HCT116 (cell line): ENCODE results near the gene APPBP2. TPM values are rescaled to one million over a fixed set of nuclear protein-coding genes. Genes with fewer than 3 reads are reported as not detected.
A peak's percentile ranks its signal among the peaks of the same experiment; 100 is the strongest.

Experiments
- ATAC-seq: fragments of 200-7000 bp; cut with Tn5 transposase; 2 replicates; pipeline ENCODE4 v1.9.1; 2020; ENCODE audit warnings: mild to moderate bottlenecking, moderate library complexity
- BruUV-seq: library from RNA; stranded (reverse); fragments of 400-500 nt; replicated peaks from 2 replicates; lab custom pipeline; 2021; lab: Mats Ljungman, UMichigan
- CTCF ChIA-PET: fragments of 300-600 bp; sonication (Branson Sonifier 250); formaldehyde crosslinking; loops from one replicate; lab custom pipeline; 2021; ENCODE audit warnings: antibody characterized with exemption; lab: Charles Lee
- POLR2A ChIA-PET: fragments of 300-600, 350-600 bp; sonication (Branson Sonifier 250); formaldehyde crosslinking; loops from one replicate; lab custom pipeline; 2021; ENCODE audit warnings: antibody characterized with exemption; lab: Charles Lee
- RAD21 ChIA-PET, 2 experiments: fragments of 300-600 bp; sonication (Branson Sonifier 250); formaldehyde crosslinking; loops; one replicate each; lab custom pipeline; 2023; ENCODE audit warnings: low total read pairs in 2 of 2; ENCODE audit not compliant: uncharacterized antibody in 2 of 2, unreplicated experiment in 2 of 2, low non-redundant PET in 1 of 2; lab: Charles Lee
- DNase-seq: peaks from one replicate; pipeline ENCODE4 v3.0.0-alpha.2; 2010; ENCODE audit warnings: low read depth, low spot score
- H2AFZ ChIP-seq: fragments of 200-600 bp; shearing (Covaris generic), sonication (generic); 2 replicates; pipeline ENCODE4 v1.6.1; 2017; ENCODE audit warnings: low read depth, mixed run types, mixed read lengths, antibody characterized with exemption, low read length; ENCODE audit not compliant: poor library complexity, severe bottlenecking
- H3K27ac ChIP-seq: 2 replicates; pipeline ENCODE4 v1.5.1; 2012; ENCODE audit warnings: low read depth, low read length
- H3K27me3 ChIP-seq: fragments of 200-600 bp; sonication (generic); 2 replicates; pipeline ENCODE4 v1.6.1; 2016; ENCODE audit warnings: mixed run types, low read length, mixed read lengths; ENCODE audit not compliant: insufficient read depth
- H3K36me3 ChIP-seq, 2 experiments: fragments of 200-500 bp in 1 of 2; fragments of 200-600 bp in 1 of 2; sonication (Bioruptor generic) in 1 of 2; sonication (generic) in 1 of 2; 2 replicates each; pipeline versions ENCODE4 v1.5.1 to v1.6.1; 2014 to 2016; ENCODE audit warnings: low read length in 2 of 2, inconsistent platforms in 1 of 2, mixed read lengths in 1 of 2, mixed run types in 1 of 2; ENCODE audit not compliant: insufficient read depth in 2 of 2, control insufficient read depth in 1 of 2
- H3K4me1 ChIP-seq, 2 experiments: fragments of 200-600 bp in 1 of 2; sonication (generic) in 1 of 2; 2 replicates each; pipeline versions ENCODE4 v1.5.1 to v1.6.1; 2012 to 2017; ENCODE audit warnings: low read length in 2 of 2, inconsistent platforms in 1 of 2, mild to moderate bottlenecking in 1 of 2, mixed read lengths in 1 of 2, mixed run types in 1 of 2, moderate library complexity in 1 of 2; ENCODE audit not compliant: insufficient read depth in 2 of 2, control insufficient read depth in 1 of 2
- H3K4me2 ChIP-seq: fragments of 200-600 bp; sonication (generic); 2 replicates; pipeline ENCODE4 v1.6.1; 2017; ENCODE audit warnings: mixed run types, low read length, mixed read lengths
- H3K4me3 ChIP-seq, 2 experiments: fragments of 200-600 bp in 1 of 2; sonication (generic) in 1 of 2; replicated peaks in 1 of 2; 2 replicates each; pipeline ENCODE4 v1.5.1; 2011 to 2016; ENCODE audit warnings: low read length in 2 of 2, control low read depth in 1 of 2, low read depth in 1 of 2, mild to moderate bottlenecking in 1 of 2, mixed read lengths in 1 of 2, mixed run types in 1 of 2
- H3K79me2 ChIP-seq: fragments of 200-600 bp; sonication (generic); 2 replicates; pipeline ENCODE4 v1.6.1; 2017; ENCODE audit warnings: mild to moderate bottlenecking, mixed run types, low read length, moderate library complexity, mixed read lengths; ENCODE audit not compliant: insufficient read depth
- H3K9ac ChIP-seq: fragments of 200-600 bp; sonication (generic); 2 replicates; pipeline ENCODE4 v1.6.1; 2016; ENCODE audit warnings: low read length, mixed read lengths
- H3K9me2 ChIP-seq: fragments of 200-600 bp; sonication (generic), shearing (Covaris generic); 2 replicates; pipeline ENCODE4 v1.6.1; 2017; ENCODE audit warnings: mixed run types, mild to moderate bottlenecking, moderate library complexity; ENCODE audit not compliant: insufficient read depth
- H3K9me3 ChIP-seq, 2 experiments: fragments of 200-500 bp in 1 of 2; fragments of 200-600 bp in 1 of 2; sonication (Bioruptor generic) in 1 of 2; sonication (generic) in 1 of 2; 2 replicates each; pipeline ENCODE4 v1.6.1; 2014 to 2017; ENCODE audit warnings: low read length in 2 of 2, mixed read lengths in 2 of 2, inconsistent platforms in 1 of 2, low read depth in 1 of 2, mild to moderate bottlenecking in 1 of 2, mixed run types in 1 of 2, moderate library complexity in 1 of 2; ENCODE audit not compliant: control insufficient read depth in 1 of 2, insufficient read depth in 1 of 2
- H4K20me1 ChIP-seq: fragments of 200-600 bp; sonication (generic), shearing (Covaris generic); 2 replicates; pipeline ENCODE4 v1.6.1; 2017; ENCODE audit warnings: mixed run types, mild to moderate bottlenecking, moderate library complexity; ENCODE audit not compliant: insufficient read depth
- ATF3 ChIP-seq: IDR thresholded peaks from 2 replicates; pipeline ENCODE4 v1.6.1; 2012
- CBX3 ChIP-seq: IDR thresholded peaks from 2 replicates; pipeline ENCODE4 v1.6.1; 2012; ENCODE audit warnings: low read depth
- CEBPB ChIP-seq: IDR thresholded peaks from 2 replicates; pipeline ENCODE4 v1.6.1; 2012; ENCODE audit warnings: low read depth
- FOSL1 ChIP-seq: IDR thresholded peaks from 2 replicates; pipeline ENCODE4 v1.6.1; 2012; ENCODE audit warnings: low read depth
- POLR2AphosphoS5 ChIP-seq: IDR thresholded peaks from 2 replicates; pipeline ENCODE4 v1.6.1; 2011; ENCODE audit warnings: mild to moderate bottlenecking, low read depth, low read length, moderate library complexity
- SIN3A ChIP-seq: IDR thresholded peaks from 2 replicates; pipeline ENCODE4 v1.6.1; 2012; ENCODE audit warnings: low read depth
- intact Hi-C: fragments of 100-400 bp; cut with micrococcal nuclease; formaldehyde crosslinking; loops from 2 replicates; pipeline ENCODE4 v1.10.0; 2022
- total RNA-seq: library from RNA; stranded (reverse); gene quantifications from one replicate; pipeline ENCODE4 v1.2.1, GENCODE V29; 2021; ENCODE audit not compliant: unreplicated experiment
- TF ChIP-seq, protein P1 (sequence below), 3 experiments: fragments of 200-600 bp in 1 of 3; sonication (generic) in 1 of 3; IDR thresholded peaks in 2 of 3; conservative IDR thresholded peaks in 1 of 3; 2 replicates each; pipeline ENCODE4 v1.5.1; 2012 to 2017; ENCODE audit warnings: low read depth in 2 of 3, low read length in 2 of 3, antibody characterized with exemption in 1 of 3, borderline replicate concordance in 1 of 3, control low read depth in 1 of 3, mild to moderate bottlenecking in 1 of 3, mixed read lengths in 1 of 3, mixed run types in 1 of 3, moderate library complexity in 1 of 3; ENCODE audit not compliant: insufficient read depth in 1 of 3
- TF ChIP-seq, protein P2 (sequence below): IDR thresholded peaks from 2 replicates; pipeline ENCODE4 v1.6.1; 2012

APPBP2 gene
- total RNA-seq, 1 experiment from 2014 or later = 35.8 TPM

DNA sequence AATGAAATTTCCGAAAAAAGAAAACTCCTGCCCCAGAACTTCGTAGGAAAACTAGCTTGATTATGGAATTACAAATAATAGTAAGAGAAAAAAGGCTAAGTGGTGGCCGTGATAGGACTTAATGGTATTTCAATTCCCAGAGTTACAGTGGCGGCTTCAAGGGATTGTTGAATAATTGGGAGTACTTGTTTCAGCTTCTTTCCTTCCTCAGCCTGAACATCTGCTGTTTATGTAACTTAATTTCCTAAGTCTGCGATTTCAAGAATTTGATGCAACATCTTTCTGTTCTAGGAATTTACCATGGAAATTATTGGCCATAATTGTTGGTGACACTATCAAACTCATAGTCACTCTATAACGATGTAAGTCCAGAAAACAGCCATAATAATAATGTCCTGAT, 684 bp upstream of the APPBP2 start:
- peaks cover 2 to 4% of the 10 kb centered on the region in 2 experiments; a peak in 1 of 4 replicates for H3K36me3 ChIP-seq
- no peaks in the 10 kb centered on the region for H3K9me3 ChIP-seq
- no peak for ATAC-seq
- H3K4me2 ChIP-seq = peak overlapping the region; percentile 87
- H2AFZ ChIP-seq = peak overlapping the region; percentile 19
- H3K4me3 ChIP-seq = peak overlapping the region; percentile 85 to 92
- ChIA-PET CTCF (no interaction called here), RAD21 (interaction anchor here in 1 of 2 experiments (0.6 kb wide), 1 partner anchor 43 kb away, joined by 4 read pairs; no protein-coding TSS in a partner anchor), POLR2A (interaction anchor here (0.7 to 2.1 kb wide), 10 partner anchors 8 to 67 kb away, joined by 3 to 7 read pairs (median 3); no protein-coding TSS in a partner anchor)
- H3K9me2 ChIP-seq = no peaks in the 10 kb centered on the region
- no peaks in the 10 kb centered on the region for H3K27me3 ChIP-seq
- no peaks in the 10 kb centered on the region for H4K20me1 ChIP-seq
- H3K4me1 ChIP-seq = peaks cover 9 to 17% of the 10 kb centered on the region in 2 experiments
- peaks cover 47% of the 10 kb centered on the region for H3K79me2 ChIP-seq
- no peak for DNase-seq
- intact Hi-C loops = no loop called here
- H3K27ac ChIP-seq = peak overlapping the region; percentile 91; the same call in 1 of the 2 replicates
- TF ChIP-seq CEBPB (no peak), CBX3 (no peak), ATF3 (no peak), SIN3A (no peak), POLR2AphosphoS5 (no peak), FOSL1 (no peak)
- TF ChIP-seq, protein P1, sequence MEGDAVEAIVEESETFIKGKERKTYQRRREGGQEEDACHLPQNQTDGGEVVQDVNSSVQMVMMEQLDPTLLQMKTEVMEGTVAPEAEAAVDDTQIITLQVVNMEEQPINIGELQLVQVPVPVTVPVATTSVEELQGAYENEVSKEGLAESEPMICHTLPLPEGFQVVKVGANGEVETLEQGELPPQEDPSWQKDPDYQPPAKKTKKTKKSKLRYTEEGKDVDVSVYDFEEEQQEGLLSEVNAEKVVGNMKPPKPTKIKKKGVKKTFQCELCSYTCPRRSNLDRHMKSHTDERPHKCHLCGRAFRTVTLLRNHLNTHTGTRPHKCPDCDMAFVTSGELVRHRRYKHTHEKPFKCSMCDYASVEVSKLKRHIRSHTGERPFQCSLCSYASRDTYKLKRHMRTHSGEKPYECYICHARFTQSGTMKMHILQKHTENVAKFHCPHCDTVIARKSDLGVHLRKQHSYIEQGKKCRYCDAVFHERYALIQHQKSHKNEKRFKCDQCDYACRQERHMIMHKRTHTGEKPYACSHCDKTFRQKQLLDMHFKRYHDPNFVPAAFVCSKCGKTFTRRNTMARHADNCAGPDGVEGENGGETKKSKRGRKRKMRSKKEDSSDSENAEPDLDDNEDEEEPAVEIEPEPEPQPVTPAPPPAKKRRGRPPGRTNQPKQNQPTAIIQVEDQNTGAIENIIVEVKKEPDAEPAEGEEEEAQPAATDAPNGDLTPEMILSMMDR (IDR thresholded peaks at IDR 0.05 in 2 of 3, conservative IDR thresholded peaks at IDR 0.05 in 1 of 3; ENCODE audit: borderline replicate concordance in 1 of 3, insufficient read depth in 1 of 3, low read depth in 2 of 3, low read length in 2 of 3) = no peak
- TF ChIP-seq, protein P2, sequence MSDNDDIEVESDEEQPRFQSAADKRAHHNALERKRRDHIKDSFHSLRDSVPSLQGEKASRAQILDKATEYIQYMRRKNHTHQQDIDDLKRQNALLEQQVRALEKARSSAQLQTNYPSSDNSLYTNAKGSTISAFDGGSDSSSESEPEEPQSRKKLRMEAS = no peak
- TF ChIP-seq, all 23 proteins: peak for 0
- BruUV-seq = no TSS peak
- H3K9ac ChIP-seq = peak overlapping the region; percentile 83
